NCI-H2107 (cell line): ENCODE measurements around the gene GRIN3A.

ENCODE experiments used
- DNase-seq: peaks from one replicate; lab custom pipeline; 2025; lab: John Stamatoyannopoulos, UW

Gene GRIN3A

GRCh38 chr9:101705135-101705661 is 33.2 kb downstream of the GRIN3A start:
- DNase-seq = no peak

GRCh38 chr9:101702257-101702656 is 36.2 kb downstream of the GRIN3A start:
- DNase-seq = no peak

GRCh38 chr9:101693546-101694336 is 44.7 kb downstream of the GRIN3A start:
- DNase-seq = no peak

- no peak for DNase-seq
These were observed 46.8 kb downstream of the GRIN3A start for GRCh38 chr9:101691657-101692056.

GRCh38 chr9:101689039-101689438 is 49.4 kb downstream of the GRIN3A start:
- DNase-seq = no peak

GRCh38 chr9:101684665-101685064 is 53.8 kb downstream of the GRIN3A start:
- DNase-seq = no peak

- DNase-seq = no peak
These were observed 55.2 kb downstream of the GRIN3A start for GRCh38 chr9:101683236-101683635.

- DNase-seq = no peak
These were observed 60.6 kb downstream of the GRIN3A start for GRCh38 chr9:101677861-101678260.

- no peak for DNase-seq
These were observed 63.1 kb downstream of the GRIN3A start for GRCh38 chr9:101675341-101675740.

- DNase-seq = no peak
These were observed 64.3 kb downstream of the GRIN3A start for GRCh38 chr9:101674165-101674564.

GRCh38 chr9:101673642-101674041 is 64.8 kb downstream of the GRIN3A start:
- DNase-seq = no peak

- no peak for DNase-seq
These were observed 66.9 kb downstream of the GRIN3A start for GRCh38 chr9:101671567-101671966.

- DNase-seq = no peak
These were observed 70.0 kb downstream of the GRIN3A start for GRCh38 chr9:101668421-101668820.

GRCh38 chr9:101664453-101664852 is 74.0 kb downstream of the GRIN3A start:
- no peak for DNase-seq

- no peak for DNase-seq
These were observed 85.8 kb downstream of the GRIN3A start for GRCh38 chr9:101652601-101653175.

- DNase-seq = no peak
These were observed 88.3 kb downstream of the GRIN3A start for GRCh38 chr9:101650142-101650541.

GRCh38 chr9:101648493-101648892 is 90.0 kb downstream of the GRIN3A start:
- DNase-seq = no peak

- DNase-seq = no peak
These were observed 98.4 kb downstream of the GRIN3A start for GRCh38 chr9:101639785-101640665.

- DNase-seq = no peak
These were observed 99.1 kb downstream of the GRIN3A start for GRCh38 chr9:101639311-101639710.

- no peak for DNase-seq
These were observed 102.2 kb downstream of the GRIN3A start for GRCh38 chr9:101636247-101636646.

GRCh38 chr9:101635473-101635872 is 103.0 kb downstream of the GRIN3A start:
- no peak for DNase-seq

- DNase-seq = no peak
These were observed 103.6 kb downstream of the GRIN3A start for GRCh38 chr9:101634741-101635409.
